ENCODE measurements around the gene FTH1. TPM values are rescaled to one million over a fixed set of nuclear protein-coding genes. Genes with fewer than 3 reads are reported as not detected.
A peak's percentile ranks its signal among the peaks of the same experiment; 100 is the strongest.

Gene FTH1
- total and polyA plus RNA-seq, 2 of the 8 experiments (the other 6 are each of a cell fraction or from before 2014, with no cell fraction given), result 1,153 to 1,461 TPM

GRCh38 chr11:61996933-61997332 lies 29.5 kb upstream of the FTH1 start (continued):
- TF ChIP-seq, protein P1, sequence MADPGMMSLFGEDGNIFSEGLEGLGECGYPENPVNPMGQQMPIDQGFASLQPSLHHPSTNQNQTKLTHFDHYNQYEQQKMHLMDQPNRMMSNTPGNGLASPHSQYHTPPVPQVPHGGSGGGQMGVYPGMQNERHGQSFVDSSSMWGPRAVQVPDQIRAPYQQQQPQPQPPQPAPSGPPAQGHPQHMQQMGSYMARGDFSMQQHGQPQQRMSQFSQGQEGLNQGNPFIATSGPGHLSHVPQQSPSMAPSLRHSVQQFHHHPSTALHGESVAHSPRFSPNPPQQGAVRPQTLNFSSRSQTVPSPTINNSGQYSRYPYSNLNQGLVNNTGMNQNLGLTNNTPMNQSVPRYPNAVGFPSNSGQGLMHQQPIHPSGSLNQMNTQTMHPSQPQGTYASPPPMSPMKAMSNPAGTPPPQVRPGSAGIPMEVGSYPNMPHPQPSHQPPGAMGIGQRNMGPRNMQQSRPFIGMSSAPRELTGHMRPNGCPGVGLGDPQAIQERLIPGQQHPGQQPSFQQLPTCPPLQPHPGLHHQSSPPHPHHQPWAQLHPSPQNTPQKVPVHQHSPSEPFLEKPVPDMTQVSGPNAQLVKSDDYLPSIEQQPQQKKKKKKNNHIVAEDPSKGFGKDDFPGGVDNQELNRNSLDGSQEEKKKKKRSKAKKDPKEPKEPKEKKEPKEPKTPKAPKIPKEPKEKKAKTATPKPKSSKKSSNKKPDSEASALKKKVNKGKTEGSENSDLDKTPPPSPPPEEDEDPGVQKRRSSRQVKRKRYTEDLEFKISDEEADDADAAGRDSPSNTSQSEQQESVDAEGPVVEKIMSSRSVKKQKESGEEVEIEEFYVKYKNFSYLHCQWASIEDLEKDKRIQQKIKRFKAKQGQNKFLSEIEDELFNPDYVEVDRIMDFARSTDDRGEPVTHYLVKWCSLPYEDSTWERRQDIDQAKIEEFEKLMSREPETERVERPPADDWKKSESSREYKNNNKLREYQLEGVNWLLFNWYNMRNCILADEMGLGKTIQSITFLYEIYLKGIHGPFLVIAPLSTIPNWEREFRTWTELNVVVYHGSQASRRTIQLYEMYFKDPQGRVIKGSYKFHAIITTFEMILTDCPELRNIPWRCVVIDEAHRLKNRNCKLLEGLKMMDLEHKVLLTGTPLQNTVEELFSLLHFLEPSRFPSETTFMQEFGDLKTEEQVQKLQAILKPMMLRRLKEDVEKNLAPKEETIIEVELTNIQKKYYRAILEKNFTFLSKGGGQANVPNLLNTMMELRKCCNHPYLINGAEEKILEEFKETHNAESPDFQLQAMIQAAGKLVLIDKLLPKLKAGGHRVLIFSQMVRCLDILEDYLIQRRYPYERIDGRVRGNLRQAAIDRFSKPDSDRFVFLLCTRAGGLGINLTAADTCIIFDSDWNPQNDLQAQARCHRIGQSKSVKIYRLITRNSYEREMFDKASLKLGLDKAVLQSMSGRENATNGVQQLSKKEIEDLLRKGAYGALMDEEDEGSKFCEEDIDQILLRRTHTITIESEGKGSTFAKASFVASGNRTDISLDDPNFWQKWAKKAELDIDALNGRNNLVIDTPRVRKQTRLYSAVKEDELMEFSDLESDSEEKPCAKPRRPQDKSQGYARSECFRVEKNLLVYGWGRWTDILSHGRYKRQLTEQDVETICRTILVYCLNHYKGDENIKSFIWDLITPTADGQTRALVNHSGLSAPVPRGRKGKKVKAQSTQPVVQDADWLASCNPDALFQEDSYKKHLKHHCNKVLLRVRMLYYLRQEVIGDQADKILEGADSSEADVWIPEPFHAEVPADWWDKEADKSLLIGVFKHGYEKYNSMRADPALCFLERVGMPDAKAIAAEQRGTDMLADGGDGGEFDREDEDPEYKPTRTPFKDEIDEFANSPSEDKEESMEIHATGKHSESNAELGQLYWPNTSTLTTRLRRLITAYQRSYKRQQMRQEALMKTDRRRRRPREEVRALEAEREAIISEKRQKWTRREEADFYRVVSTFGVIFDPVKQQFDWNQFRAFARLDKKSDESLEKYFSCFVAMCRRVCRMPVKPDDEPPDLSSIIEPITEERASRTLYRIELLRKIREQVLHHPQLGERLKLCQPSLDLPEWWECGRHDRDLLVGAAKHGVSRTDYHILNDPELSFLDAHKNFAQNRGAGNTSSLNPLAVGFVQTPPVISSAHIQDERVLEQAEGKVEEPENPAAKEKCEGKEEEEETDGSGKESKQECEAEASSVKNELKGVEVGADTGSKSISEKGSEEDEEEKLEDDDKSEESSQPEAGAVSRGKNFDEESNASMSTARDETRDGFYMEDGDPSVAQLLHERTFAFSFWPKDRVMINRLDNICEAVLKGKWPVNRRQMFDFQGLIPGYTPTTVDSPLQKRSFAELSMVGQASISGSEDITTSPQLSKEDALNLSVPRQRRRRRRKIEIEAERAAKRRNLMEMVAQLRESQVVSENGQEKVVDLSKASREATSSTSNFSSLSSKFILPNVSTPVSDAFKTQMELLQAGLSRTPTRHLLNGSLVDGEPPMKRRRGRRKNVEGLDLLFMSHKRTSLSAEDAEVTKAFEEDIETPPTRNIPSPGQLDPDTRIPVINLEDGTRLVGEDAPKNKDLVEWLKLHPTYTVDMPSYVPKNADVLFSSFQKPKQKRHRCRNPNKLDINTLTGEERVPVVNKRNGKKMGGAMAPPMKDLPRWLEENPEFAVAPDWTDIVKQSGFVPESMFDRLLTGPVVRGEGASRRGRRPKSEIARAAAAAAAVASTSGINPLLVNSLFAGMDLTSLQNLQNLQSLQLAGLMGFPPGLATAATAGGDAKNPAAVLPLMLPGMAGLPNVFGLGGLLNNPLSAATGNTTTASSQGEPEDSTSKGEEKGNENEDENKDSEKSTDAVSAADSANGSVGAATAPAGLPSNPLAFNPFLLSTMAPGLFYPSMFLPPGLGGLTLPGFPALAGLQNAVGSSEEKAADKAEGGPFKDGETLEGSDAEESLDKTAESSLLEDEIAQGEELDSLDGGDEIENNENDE (IDR thresholded peaks at IDR 0.05; ENCODE audit: insufficient replicate concordance, low read length), result no peak
- TF ChIP-seq CHD1 (IDR thresholded peaks at IDR 0.05; ENCODE audit: low read depth, low read length) (no peak), RAD21 (IDR thresholded peaks at IDR 0.05 in 1 of 2, conservative IDR thresholded peaks at IDR 0.05 in 1 of 2; ENCODE audit: low read depth in 2 of 2, low read length in 2 of 2) (peak; percentile 32 to 54), YY1 (IDR thresholded peaks at IDR 0.05; ENCODE audit: low read depth, low read length) (no peak), HDAC6 (IDR thresholded peaks at IDR 0.05; ENCODE audit: low read depth, low read length) (no peak), CHD2 (IDR thresholded peaks at IDR 0.05; ENCODE audit: low read length) (no peak), ZNF274 (IDR thresholded peaks at IDR 0.05; ENCODE audit: borderline replicate concordance, extremely low read depth, low read length) (no peak), CTBP2 (IDR thresholded peaks at IDR 0.05; ENCODE audit: borderline replicate concordance, insufficient read depth, insufficient read length, low read length) (no peak)
- TF ChIP-seq, protein P2, sequence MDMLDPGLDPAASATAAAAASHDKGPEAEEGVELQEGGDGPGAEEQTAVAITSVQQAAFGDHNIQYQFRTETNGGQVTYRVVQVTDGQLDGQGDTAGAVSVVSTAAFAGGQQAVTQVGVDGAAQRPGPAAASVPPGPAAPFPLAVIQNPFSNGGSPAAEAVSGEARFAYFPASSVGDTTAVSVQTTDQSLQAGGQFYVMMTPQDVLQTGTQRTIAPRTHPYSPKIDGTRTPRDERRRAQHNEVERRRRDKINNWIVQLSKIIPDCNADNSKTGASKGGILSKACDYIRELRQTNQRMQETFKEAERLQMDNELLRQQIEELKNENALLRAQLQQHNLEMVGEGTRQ (IDR thresholded peaks at IDR 0.05; ENCODE audit: low read length), result no peak

All from H1 (cell line).